ENCODE measurements around the gene FBXW5. TPM values are rescaled to one million over a fixed set of nuclear protein-coding genes. Genes with fewer than 3 reads are reported as not detected.

FBXW5 gene
- total and polyA plus RNA-seq, 10 of the 15 experiments (the other 5 are each of a cell fraction or from before 2014, with no cell fraction given): 0.21 to 97.3 (median 44.5) TPM

DNA sequence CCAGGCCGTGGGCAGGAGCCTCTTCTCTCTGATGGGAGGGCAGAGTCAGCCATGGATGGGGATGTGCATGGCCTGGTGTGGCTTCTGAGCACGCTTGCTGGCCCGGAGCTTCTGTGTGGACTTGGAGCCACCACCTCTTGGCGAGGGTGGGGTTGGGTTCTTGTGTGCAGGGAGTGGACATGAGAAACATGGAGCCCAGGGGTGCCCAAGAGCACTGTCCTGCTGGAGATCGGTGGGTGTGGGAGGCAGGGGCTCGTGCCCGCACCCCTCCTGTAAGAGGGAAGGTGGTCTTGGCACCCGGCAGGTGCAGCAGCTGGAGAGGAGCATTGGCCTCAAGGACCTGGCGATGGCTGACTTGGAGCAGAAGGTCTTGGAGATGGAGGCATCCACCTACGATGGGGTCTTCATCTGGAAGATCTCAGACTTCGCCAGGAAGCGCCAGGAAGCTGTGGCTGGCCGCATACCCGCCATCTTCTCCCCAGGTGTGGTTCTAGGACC, 23.8 kb downstream of the FBXW5 start:
- FAIRE-seq (no peak), ATAC-seq (no peak), DNase-seq (ENCODE audit: low read depth, low spot score) (no peak)
- H3K4me3 ChIP-seq: no peak overlapping the region
- RAD21 ChIA-PET (ENCODE audit: unreplicated experiment): interaction anchor here (0.6 kb wide), 1 partner anchor 65 kb away, joined by 3 read pairs; no protein-coding TSS in a partner anchor
- SMC1A ChIA-PET (ENCODE audit: uncharacterized antibody, unreplicated experiment): no interaction called here
- no peaks in the 10 kb centered on the region for H3K4me1 ChIP-seq (ENCODE audit: control insufficient read depth, insufficient read depth, low read length)
- no peak overlapping the region for H3K4me2 ChIP-seq (ENCODE audit: control insufficient read depth, insufficient read depth)
- 97% methylated on average over 14 of the region's 14 CpGs for WGBS (ENCODE audit: insufficient coverage, insufficient replicate concordance, low lambda C conversion rate, missing lambda C conversion rate)
- H3K79me2 ChIP-seq (ENCODE audit: control insufficient read depth, insufficient read depth, low read length): no peaks in the 10 kb centered on the region
- POLR2A ChIA-PET: interaction anchor here (0.6 kb wide), 1 partner anchor 230 kb away, joined by 3 read pairs; no protein-coding TSS in a partner anchor
- BruUV-seq (replicated peaks): no TSS peak
- peaks cover 40 to 47% of the 10 kb centered on the region in 2 experiments; a peak in 3 of 4 replicates for H3K36me3 ChIP-seq (ENCODE audit: control insufficient read depth in 2 of 2, insufficient read depth in 2 of 2, low read length in 1 of 2)
- no peak overlapping the region for H2AFZ ChIP-seq (ENCODE audit: control insufficient read depth, low read depth, low read length)
- H4K20me1 ChIP-seq (ENCODE audit: control insufficient read depth, insufficient read depth): no peaks in the 10 kb centered on the region
- no peak overlapping the region for H3K27ac ChIP-seq (ENCODE audit: control insufficient read depth, insufficient read depth)
- H3K27me3 ChIP-seq (replicated peaks in 1 of 2; ENCODE audit: control insufficient read depth in 2 of 2, insufficient read depth in 2 of 2, low read length in 1 of 2): no peaks in the 10 kb centered on the region
- intact Hi-C loops (cut with micrococcal nuclease; ENCODE audit: unreplicated experiment) (no loop called here), in situ Hi-C loops (cut with MboI) (no loop called here)
- no peaks in the 10 kb centered on the region for H3K9me3 ChIP-seq (replicated peaks; ENCODE audit: control insufficient read depth, insufficient read depth, low read length)
- CTCF ChIA-PET: no interaction called here
- H3K9ac ChIP-seq (ENCODE audit: control insufficient read depth, insufficient read depth, low read length): no peak overlapping the region
- TF ChIP-seq, protein P1, sequence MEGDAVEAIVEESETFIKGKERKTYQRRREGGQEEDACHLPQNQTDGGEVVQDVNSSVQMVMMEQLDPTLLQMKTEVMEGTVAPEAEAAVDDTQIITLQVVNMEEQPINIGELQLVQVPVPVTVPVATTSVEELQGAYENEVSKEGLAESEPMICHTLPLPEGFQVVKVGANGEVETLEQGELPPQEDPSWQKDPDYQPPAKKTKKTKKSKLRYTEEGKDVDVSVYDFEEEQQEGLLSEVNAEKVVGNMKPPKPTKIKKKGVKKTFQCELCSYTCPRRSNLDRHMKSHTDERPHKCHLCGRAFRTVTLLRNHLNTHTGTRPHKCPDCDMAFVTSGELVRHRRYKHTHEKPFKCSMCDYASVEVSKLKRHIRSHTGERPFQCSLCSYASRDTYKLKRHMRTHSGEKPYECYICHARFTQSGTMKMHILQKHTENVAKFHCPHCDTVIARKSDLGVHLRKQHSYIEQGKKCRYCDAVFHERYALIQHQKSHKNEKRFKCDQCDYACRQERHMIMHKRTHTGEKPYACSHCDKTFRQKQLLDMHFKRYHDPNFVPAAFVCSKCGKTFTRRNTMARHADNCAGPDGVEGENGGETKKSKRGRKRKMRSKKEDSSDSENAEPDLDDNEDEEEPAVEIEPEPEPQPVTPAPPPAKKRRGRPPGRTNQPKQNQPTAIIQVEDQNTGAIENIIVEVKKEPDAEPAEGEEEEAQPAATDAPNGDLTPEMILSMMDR (IDR thresholded peaks at IDR 0.05 in 2 of 3, conservative IDR thresholded peaks at IDR 0.05 in 1 of 3; ENCODE audit: control insufficient read depth in 2 of 3, extremely low read depth in 1 of 3, insufficient read depth in 1 of 3, low read depth in 3 of 3, low read length in 3 of 3): no peak
- TF ChIP-seq PAX5 (IDR thresholded peaks at IDR 0.05; ENCODE audit: borderline replicate concordance, low read depth, low read length): no peak
- no peak for TF ChIP-seq ZNF384 (IDR thresholded peaks at IDR 0.05; ENCODE audit: borderline replicate concordance, low read depth, low read length)
- TF ChIP-seq USF2 (IDR thresholded peaks at IDR 0.05; ENCODE audit: borderline replicate concordance, low read depth, low read length): no peak
- no peak for TF ChIP-seq GABPA (IDR thresholded peaks at IDR 0.05; ENCODE audit: low read depth)
- TF ChIP-seq SMAD1 (IDR thresholded peaks at IDR 0.05; ENCODE audit: low read depth, partially characterized antibody): no peak
- no peak for TF ChIP-seq POLR2A (IDR thresholded peaks at IDR 0.05; ENCODE audit: low read depth, low read length)
- TF ChIP-seq E2F8 (IDR thresholded peaks at IDR 0.05; ENCODE audit: low read depth, partially characterized antibody): no peak
- TF ChIP-seq, protein P2, sequence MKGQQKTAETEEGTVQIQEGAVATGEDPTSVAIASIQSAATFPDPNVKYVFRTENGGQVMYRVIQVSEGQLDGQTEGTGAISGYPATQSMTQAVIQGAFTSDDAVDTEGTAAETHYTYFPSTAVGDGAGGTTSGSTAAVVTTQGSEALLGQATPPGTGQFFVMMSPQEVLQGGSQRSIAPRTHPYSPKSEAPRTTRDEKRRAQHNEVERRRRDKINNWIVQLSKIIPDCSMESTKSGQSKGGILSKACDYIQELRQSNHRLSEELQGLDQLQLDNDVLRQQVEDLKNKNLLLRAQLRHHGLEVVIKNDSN (IDR thresholded peaks at IDR 0.05; ENCODE audit: borderline replicate concordance, extremely low read length, insufficient read depth, low read depth, low read length): no peak
- no peak for TF ChIP-seq CUX1 (IDR thresholded peaks at IDR 0.05; ENCODE audit: insufficient replicate concordance, low read depth, low read length)
- no peak for TF ChIP-seq CBFB (IDR thresholded peaks at IDR 0.05; ENCODE audit: low read depth)
